Stimulated activated CD4-positive, alpha-beta T cell treated with anti-CD3 and anti-CD28 coated beads, TNF-alpha, amount 100 ng/mL, for 4 hours (primary cell): ENCODE results near the gene ADD3.
A peak's percentile ranks its signal among the peaks of the same experiment; 100 is the strongest.

Experiments used
- DNase-seq, 3 experiments: peaks; one replicate each; pipeline ENCODE4 v3.0.0-alpha.2; 2020; ENCODE audit warnings: low read depth in 3 of 3

The ADD3 gene, protein sequence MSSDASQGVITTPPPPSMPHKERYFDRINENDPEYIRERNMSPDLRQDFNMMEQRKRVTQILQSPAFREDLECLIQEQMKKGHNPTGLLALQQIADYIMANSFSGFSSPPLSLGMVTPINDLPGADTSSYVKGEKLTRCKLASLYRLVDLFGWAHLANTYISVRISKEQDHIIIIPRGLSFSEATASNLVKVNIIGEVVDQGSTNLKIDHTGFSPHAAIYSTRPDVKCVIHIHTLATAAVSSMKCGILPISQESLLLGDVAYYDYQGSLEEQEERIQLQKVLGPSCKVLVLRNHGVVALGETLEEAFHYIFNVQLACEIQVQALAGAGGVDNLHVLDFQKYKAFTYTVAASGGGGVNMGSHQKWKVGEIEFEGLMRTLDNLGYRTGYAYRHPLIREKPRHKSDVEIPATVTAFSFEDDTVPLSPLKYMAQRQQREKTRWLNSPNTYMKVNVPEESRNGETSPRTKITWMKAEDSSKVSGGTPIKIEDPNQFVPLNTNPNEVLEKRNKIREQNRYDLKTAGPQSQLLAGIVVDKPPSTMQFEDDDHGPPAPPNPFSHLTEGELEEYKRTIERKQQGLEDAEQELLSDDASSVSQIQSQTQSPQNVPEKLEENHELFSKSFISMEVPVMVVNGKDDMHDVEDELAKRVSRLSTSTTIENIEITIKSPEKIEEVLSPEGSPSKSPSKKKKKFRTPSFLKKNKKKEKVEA

DNA sequence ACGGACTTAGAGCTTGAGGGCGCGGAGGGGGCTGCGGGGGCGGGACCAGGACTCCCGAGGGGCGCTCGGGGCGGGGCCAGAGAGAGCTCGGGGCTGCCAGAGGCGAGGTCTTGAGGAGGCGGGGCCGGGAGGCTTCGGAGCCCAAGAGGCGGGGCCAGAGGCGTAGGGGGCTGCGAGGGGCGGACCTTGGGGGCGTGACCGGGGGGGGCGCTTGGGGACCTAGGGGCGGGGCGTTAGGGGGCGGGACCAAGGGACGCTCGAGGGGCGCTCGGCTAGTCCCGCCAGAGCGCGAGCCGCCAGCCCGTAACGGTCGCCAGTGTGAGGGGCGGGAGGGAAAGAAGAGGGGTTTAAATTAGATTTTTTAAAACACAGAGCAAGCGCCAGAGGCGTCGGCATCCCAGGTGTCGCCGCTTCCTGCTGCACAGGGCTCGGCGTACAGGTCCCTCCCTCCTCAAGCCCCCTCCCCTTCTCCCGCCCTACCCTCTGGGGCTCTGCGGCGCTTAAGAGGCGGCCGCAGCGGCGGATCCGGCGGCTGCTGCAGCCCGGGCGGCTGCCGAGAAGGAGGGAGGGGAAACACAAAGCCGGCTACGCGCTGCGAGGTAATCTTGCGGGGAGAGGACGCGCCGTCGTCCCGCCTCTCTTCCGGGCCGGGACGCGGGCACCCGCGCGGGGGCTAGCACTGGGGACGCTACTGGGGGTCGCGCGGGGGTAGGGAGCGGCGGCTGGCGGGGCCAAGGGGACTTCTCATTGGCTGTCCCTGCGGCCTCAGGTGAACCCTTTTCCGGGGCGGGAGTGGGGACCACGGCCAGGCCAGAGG lies at the start of gene ADD3:
TSS of gene ADD3 (plus strand) at position 284 of the 817 bp plus-strand sequence. CDS start 92,670 bp downstream, outside the sequence.
- DNase-seq = peak; percentile 81 to 94 (median 88)

DNA sequence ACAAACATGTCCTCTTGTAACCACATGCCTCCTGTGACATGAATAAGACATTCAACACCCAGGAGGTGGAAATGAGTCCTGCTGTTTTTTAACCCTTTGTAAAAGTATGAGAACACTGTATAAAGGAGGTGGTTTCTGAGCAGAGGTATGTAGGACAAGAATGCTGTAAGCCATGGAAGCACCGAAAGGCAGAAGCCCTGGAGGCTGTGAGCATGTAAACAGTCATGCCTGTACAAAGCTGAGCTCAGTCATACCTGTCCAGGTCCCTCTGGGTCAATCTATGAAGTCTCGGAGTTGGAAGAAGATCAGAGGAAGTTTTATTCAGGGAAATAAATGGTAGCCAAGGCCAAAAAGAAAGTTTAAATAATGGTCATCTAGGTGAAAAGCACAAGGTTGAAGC lies 49.7 kb upstream of the ADD3 start:
- DNase-seq = no peak

DNA sequence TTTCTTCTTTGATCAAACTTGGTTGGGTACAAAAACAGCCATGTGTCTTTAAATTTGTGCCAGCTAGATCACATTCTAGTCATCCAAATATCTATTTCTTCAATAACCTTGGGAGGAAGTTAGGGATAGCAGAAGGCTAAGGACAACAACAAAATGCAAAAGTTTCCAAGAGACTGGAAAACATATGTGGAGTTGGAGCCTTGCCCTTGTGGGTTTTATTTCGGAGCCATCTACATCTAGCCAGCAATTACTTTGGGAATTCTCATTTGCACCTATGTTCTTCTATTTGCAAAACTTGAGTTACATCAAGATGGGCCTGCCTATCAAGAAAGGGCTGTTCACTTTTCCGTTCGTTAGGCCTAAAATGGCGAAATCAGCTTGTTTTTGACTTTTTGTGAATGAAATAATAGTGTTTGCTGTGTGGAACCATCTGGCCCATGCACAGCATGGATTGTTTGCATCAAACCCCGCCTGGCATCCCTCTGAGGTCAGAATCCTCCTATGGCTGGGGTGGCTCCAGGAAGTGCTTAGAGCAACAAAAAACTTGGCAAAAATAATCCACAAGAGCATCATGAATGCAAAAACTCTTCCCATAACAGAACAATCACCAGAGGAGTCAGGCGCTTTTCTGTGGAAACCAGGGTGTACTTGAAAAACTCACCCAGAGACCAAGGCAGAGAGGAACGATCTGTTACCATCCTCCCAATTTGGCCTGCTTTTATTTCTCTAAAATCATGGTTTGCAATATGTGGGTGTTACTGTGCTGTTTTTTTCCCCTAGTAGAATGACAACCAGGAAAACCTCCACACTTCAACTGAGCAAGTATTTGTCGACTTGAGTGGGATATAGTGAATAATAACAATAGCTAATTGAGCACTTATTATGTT lies 48.3 kb upstream of the ADD3 start:
- DNase-seq = no peak

DNA sequence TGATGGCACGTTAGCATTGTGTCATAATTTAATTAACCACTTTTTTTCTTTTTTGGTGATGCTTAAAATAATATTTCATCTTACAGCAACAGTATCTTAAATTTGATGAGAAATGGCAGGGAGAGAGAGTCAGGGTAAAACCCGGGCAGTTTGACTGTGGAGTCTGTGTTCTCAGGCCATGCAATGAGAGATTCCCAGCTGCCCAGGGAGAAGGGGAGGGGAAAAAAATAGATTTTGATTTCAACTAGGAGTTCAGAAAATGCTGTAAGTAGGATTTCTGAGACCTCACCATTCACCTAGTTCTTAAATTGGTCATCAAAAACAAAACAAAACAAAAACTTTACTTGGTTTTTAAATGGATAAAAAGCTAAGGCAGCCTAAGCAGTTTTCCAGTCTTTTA lies 47.1 kb upstream of the ADD3 start:
- DNase-seq = no peak

DNA sequence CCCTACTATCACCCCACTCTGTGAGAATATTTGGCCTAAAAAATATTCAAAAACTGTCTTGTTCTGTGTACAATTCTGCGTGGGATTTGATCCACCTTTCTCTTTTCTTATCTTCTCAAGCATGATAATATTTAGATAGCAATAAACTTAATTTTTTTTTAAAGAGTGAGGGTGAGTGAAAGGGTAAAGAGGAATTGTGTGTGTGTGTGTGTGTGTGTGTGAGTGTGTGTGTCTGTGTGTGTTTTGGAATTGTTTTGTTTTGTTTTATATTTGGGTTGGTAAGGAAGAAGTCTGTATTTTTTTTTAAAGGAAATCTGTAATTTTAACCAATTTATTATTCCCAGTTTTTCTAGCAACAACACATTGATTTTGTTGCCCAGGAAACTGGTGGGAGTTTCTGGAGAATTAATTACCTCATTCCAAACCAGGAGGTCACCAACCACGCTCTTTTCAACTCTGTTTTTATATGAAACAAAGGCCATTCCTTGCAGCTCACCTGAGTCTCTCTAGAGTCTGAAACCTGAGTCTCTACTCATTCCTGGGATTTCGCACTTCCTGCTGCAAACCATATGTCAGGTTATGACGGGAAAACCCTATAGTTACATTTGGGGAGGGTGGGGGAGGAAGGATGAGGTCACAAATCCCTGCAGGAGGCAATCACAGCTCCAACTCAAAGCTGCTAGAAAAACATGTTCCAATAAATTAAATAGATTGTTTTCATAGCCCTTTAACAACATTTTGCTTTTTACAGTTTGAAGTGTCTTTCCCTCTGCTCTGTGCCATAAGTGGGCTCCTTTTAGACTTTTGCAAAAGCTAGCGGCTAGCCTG lies 46.4 kb upstream of the ADD3 start:
- DNase-seq = no peak

DNA sequence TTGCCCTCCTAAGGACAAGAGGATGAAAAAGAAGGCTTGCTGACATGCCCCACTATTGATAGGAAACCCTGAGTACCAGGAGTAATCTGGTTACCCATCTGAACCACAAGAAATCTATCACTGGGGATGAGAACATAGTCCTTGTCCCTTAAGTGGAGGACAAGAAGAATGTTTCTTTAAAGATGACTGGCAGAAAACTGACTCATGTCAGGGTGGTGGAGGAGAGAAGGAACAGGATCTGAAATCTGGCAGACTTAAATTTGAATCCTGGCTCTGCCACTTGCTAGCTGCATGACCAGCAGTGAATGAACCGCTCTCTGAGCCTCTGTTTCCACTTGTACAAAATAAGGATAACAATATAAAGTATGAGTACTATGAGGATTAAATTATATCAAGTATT lies 45.5 kb upstream of the ADD3 start:
- no peak for DNase-seq

DNA sequence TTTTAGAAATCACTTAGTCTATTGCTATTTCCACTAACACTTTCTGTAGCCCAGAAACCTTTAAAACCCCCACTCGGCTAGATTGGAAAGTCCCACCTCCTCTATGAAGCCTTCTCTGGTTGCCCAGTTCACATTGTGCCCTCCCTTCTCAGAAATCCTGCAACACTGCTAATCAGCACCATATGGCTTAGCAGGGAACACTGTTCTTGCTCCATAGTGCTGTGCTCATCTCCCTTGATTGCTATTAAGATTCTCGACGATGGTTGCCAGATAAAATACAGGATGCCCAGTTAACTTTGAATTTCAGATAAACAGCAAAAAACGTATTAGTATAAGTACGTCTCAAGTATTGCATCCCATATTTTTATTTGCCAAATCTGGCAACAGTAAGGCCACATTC lies 44.3 kb upstream of the ADD3 start:
- no peak for DNase-seq

DNA sequence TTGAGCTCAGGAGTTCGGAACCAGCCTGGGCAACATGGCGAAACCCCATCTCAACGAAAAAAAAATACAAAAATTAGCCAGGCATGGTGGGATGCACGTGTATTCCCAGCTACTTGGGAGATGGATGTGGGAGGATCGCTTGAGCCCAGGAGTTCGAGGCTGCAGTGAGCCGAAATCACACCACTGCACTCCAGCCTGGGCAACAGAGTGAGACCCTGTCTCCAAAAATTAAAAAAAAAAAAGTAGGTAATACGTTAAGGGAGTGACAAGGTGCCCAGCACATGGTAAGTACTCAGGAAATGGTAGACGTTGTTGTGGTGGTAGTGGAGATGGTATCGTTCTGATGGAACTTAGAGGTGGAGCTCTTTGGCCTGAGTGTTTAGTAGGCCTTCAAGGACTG lies 43.5 kb upstream of the ADD3 start:
- DNase-seq = no peak

DNA sequence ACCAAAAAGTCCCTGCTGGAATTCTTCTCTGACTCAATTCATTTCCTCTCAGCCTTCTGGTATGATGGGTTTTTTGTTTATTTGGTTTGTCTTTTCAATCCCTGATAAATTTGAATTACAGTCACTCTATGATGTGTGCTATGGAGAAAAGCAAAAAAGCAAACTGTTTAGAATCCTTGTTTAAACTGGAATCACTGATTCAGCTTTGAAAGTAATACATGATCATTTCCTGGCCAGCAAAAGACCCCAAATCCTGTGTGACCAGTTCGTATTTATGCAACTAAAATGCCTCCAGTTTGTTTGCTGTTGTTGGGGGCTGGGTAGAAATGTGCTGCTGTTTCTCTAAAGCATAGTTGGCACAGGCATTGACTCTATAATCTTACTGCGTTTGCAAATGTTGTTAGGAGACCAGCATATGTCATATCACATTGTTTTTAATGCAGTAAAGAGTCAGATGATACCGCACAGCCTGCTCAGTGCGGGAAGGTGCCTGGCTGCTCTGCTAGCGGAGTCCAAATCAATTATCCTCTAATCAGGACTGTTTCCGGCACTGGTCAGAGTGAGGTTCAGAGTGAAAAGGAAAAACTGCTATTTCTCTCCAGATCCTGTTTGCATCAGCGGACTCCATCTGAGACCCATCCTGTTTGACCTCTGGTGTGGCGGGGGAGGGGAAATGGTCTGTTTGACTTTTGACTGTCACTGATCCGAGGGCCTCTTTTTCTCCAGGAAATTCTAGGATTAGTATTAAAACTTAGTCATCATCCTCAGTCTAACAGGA lies 40.6 kb upstream of the ADD3 start:
- DNase-seq = no peak

DNA sequence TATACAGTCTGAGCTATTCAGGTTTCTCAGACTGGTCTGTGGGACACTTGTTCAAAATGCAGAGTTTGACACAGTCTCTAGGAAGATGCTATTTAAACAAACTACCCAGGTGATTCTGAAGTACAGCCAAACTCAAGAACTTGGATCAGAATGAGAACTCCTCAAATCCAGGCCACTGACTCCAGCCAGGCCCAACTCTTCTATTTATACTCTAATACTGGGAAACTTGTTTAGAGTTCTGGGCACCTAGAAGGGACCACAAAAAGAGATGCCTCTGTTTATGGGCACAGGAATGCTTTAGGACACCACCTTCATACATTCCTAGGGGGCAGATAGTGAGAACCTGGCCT lies 40.1 kb upstream of the ADD3 start:
- DNase-seq = no peak

DNA sequence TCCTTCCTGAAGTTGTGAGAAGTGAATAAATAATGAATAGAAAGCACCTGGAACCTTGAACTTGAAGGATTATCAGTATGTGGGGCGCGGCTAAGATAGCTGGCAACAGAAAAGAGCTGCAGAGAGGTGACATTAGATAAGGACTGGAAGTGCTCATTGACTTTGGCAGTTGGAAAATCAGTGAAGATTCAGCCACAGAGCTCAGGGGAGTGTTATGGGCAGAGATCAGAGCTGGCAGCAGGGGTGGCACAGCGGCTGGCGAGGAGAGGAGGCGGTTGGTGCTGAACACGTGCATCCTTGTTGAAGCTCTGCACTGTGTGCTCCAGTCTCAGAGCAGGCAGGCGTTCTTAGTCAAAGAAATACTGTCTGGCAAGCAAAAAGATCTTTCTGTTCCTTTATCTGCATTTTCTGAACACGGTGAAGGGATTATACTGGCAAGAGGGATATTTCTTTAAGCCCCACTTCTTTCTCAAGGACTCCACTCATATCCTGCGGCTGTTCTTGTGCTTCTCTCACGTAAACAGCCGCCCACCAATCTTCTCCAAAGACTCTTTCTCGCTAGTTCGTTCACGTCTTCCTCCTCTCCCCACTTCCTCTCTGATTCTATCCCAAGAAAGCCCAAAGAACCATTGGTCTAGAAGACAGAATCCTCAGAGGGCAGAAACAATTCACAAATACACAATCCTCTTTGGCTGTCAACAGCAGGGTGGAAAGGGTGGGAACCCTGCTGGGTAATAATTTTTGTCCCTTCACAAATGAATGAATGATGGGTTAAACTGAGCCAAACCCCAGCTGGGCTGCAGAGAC lies 38.6 kb upstream of the ADD3 start:
- no peak for DNase-seq

DNA sequence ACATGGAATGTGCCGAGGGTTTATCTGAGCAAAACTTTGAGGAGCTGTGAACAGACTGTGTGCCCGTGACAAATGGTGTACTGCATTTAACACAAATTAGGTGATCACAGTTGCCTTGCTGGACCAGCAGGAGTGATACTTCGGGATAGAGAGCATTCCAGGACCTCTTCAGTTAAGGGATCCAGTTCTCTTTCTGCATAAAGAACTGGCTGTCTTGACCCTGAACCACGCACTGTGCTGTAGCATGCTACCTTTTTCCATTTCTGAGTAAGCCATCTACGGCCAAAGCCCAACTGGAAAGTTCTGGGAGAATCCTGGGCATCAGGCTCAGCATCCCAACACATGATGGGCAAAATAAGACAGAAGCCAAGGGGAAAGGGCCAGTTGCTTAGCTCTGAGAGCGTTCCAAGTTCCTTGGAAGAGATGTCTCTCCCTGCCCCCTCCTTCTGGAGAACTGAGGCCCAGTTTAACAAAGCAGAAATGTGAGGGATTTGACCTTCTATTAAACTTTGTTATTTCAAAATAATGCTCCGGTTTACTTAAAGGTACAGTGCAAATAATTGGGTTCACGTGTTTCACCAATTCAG lies 37.9 kb upstream of the ADD3 start:
- no peak for DNase-seq

DNA sequence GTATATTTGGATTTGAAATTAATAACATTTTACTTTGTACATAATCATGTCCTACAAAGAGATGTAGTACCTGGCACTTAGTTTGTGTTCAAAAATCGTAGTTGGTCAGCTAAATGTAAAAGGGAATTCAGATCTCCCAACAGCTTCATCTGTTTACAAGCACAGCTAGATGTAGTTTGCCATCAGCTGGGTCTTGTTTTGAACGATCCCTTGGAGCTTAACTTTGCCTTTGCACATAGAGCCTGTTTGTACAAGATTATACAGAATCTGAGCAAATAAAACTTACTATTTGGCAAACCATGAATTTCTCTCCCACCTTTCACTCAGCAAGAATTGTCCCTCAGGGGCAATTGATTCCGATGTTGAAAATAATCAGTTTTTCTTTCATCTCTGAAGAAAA lies 36.1 kb upstream of the ADD3 start:
- no peak for DNase-seq

DNA sequence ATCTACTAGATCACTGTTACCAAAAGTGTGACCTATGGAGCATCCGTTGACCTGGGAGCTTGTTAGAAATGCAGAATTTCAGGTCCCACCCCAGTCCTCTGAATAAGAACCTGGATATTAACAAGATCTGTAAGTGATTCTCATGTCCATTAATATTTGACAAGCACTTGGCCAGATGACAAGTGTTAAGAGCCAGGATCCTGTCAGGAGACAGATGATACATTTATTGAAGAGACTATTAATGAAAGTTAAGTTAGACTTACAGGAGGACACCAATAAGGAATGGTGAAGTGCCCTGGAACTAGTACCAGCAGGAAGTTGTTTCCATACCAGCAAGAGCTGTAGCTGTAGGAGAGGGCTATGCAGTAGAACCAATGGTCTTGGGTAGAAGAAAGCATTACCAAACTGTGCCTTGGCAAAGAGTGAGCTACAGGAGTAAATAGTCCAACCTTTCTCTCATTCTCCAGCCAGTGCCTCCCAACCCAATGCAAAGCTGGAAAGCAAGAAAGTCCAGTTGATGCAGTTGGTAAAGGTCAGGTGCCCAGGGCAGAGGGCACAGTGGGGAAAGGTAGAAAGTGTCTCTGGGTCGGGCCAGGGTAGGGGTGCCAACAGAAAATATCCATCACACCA lies 35.3 kb upstream of the ADD3 start:
- DNase-seq = no peak

DNA sequence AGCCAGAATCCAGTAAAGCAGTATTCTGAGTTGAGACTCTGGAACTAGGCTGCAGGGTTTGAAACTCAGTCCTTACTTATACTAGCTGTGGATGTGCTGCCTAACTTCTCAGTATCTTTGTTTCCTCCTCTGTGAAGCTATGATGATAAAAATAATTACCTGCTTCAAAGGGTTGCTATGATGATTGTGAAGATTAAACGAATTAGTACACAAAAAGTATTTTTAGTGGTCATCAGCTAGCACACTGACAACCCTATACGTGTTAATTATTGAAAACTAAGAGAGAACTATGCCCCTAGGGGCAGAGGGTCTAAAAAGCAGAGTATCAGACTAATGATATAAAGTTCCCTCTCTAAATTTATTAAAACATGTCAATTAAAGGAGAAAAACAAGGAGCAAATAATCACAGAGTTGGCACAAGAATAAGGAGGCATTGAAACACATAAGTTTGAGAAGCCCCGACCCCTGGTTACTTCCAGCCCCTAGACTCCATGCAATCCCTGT lies 34.4 kb upstream of the ADD3 start:
- no peak for DNase-seq

DNA sequence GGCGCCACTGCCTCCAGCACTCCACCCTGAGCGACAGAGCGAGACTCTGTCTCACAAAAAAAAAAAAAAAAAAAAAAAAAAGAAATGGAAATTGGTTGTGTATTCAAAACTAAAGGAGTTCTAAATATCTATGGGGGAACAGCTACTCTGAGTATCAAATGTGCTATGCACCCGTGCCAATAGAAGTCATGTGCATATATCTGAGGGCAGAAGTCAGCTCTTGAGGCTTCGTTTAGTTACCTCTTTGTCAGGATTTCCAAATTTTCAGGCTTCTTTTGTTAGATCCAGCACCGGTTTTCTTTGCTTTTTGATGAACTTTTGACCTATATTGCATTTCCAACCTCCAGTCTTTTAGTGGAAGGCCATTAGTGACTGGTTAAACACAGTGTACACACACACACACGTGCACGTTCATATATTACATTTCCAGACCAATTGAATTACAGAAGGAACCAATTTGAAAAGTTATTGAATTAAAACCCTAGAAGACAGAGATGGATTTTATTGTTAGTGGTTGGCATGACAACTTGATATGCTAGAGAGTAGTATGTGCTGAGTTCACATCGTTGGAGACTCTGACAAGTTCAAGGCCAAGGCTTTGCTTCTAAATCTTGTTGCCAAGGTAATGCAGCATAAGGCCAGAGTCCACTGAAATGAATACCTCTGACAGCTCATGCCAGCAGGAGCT lies 33.1 kb upstream of the ADD3 start:
- no peak for DNase-seq
